WTC11 (cell line): ENCODE measurements around the gene CALHM1.

Experiments used
- CBFB ChIP-seq: sonication (generic); formaldehyde crosslinking; IDR thresholded peaks from 2 replicates; pipeline ENCODE4 v1.8.1; 2022; ENCODE audit warnings: mild to moderate bottlenecking, low read depth, missing genetic modification reagents
- CTCF ChIP-seq: fragments of 200-600 bp; IDR thresholded peaks from 2 replicates; pipeline ENCODE4 v1.8.0; 2022; ENCODE audit warnings: antibody characterized with exemption
- E2F5 ChIP-seq: sonication (generic); formaldehyde crosslinking; IDR thresholded peaks from 2 replicates; pipeline ENCODE4 v1.8.1; 2022; ENCODE audit warnings: mild to moderate bottlenecking, moderate library complexity, missing genetic modification reagents
- FOXK1 ChIP-seq: sonication (generic); formaldehyde crosslinking; IDR thresholded peaks from 2 replicates; pipeline ENCODE4 v1.8.0; 2022; ENCODE audit warnings: mild to moderate bottlenecking, moderate library complexity, missing genetic modification reagents
- FOXP4 ChIP-seq: sonication (generic); formaldehyde crosslinking; IDR thresholded peaks from 2 replicates; pipeline ENCODE4 v1.8.0; 2022; ENCODE audit warnings: mild to moderate bottlenecking, missing genetic modification reagents
- NFYB ChIP-seq: sonication (generic); formaldehyde crosslinking; conservative IDR thresholded peaks from 2 replicates; pipeline ENCODE4 v1.8.0; 2022; ENCODE audit warnings: low read depth, missing genetic modification reagents
- NR2C2 ChIP-seq: sonication (generic); formaldehyde crosslinking; IDR thresholded peaks from 2 replicates; pipeline ENCODE4 v1.8.0; 2022; ENCODE audit warnings: mild to moderate bottlenecking, missing genetic modification reagents
- SMAD3 ChIP-seq: sonication (generic); formaldehyde crosslinking; IDR thresholded peaks from 2 replicates; pipeline ENCODE4 v1.8.0; 2022; ENCODE audit warnings: missing genetic modification reagents, mild to moderate bottlenecking, borderline replicate concordance
- ZMAT4 ChIP-seq: fragments of 250-450 bp; sonication (Bioruptor Pico); IDR thresholded peaks from 2 replicates; pipeline ENCODE4 v1.9.0; 2021; ENCODE audit warnings: mild to moderate bottlenecking
- ZNF232 ChIP-seq: sonication (generic); formaldehyde crosslinking; IDR thresholded peaks from 2 replicates; pipeline ENCODE4 v1.8.0; 2022; ENCODE audit warnings: mild to moderate bottlenecking, missing genetic modification reagents
- TF ChIP-seq, protein P1 (sequence below): fragments of 250-450 bp; sonication (Bioruptor Pico); IDR thresholded peaks from 2 replicates; pipeline ENCODE4 v2.1.2; 2022; ENCODE audit warnings: mild to moderate bottlenecking, moderate library complexity
- TF ChIP-seq, protein P2 (sequence below): sonication (generic); formaldehyde crosslinking; IDR thresholded peaks from 2 replicates; pipeline ENCODE4 v1.8.1; 2023; ENCODE audit warnings: mild to moderate bottlenecking, missing genetic modification reagents, moderate library complexity
- TF ChIP-seq, protein P3 (sequence below): sonication (generic); formaldehyde crosslinking; IDR thresholded peaks from 2 replicates; pipeline ENCODE4 v1.8.1; 2023; ENCODE audit warnings: mild to moderate bottlenecking, missing genetic modification reagents
- TF ChIP-seq, protein P4 (sequence below): sonication (generic); formaldehyde crosslinking; IDR thresholded peaks from 2 replicates; pipeline ENCODE4 v1.8.1; 2022; ENCODE audit warnings: low read depth, missing genetic modification reagents, borderline replicate concordance

- no peak for TF ChIP-seq CBFB (CRISPR knock-in tag)
- no peak for TF ChIP-seq CTCF
- TF ChIP-seq SMAD3 (CRISPR knock-in tag): no peak
- TF ChIP-seq E2F5 (CRISPR knock-in tag): no peak
- TF ChIP-seq, protein P1, sequence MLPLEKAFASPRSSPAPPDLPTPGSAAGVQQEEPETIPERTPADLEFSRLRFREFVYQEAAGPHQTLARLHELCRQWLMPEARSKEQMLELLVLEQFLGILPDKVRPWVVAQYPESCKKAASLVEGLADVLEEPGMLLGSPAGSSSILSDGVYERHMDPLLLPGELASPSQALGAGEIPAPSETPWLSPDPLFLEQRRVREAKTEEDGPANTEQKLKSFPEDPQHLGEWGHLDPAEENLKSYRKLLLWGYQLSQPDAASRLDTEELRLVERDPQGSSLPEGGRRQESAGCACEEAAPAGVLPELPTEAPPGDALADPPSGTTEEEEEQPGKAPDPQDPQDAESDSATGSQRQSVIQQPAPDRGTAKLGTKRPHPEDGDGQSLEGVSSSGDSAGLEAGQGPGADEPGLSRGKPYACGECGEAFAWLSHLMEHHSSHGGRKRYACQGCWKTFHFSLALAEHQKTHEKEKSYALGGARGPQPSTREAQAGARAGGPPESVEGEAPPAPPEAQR: no peak
- no peak for TF ChIP-seq ZNF232 (CRISPR knock-in tag)
- no peak for TF ChIP-seq FOXP4 (CRISPR knock-in tag)
- TF ChIP-seq NR2C2 (CRISPR knock-in tag): no peak
- TF ChIP-seq, protein P2, sequence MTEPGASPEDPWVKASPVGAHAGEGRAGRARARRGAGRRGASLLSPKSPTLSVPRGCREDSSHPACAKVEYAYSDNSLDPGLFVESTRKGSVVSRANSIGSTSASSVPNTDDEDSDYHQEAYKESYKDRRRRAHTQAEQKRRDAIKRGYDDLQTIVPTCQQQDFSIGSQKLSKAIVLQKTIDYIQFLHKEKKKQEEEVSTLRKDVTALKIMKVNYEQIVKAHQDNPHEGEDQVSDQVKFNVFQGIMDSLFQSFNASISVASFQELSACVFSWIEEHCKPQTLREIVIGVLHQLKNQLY: no peak
- TF ChIP-seq ZMAT4 (CRISPR knock-in tag): no peak
- TF ChIP-seq, protein P3, sequence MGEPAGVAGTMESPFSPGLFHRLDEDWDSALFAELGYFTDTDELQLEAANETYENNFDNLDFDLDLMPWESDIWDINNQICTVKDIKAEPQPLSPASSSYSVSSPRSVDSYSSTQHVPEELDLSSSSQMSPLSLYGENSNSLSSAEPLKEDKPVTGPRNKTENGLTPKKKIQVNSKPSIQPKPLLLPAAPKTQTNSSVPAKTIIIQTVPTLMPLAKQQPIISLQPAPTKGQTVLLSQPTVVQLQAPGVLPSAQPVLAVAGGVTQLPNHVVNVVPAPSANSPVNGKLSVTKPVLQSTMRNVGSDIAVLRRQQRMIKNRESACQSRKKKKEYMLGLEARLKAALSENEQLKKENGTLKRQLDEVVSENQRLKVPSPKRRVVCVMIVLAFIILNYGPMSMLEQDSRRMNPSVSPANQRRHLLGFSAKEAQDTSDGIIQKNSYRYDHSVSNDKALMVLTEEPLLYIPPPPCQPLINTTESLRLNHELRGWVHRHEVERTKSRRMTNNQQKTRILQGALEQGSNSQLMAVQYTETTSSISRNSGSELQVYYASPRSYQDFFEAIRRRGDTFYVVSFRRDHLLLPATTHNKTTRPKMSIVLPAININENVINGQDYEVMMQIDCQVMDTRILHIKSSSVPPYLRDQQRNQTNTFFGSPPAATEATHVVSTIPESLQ (CRISPR knock-in tag): no peak
- TF ChIP-seq, protein P4, sequence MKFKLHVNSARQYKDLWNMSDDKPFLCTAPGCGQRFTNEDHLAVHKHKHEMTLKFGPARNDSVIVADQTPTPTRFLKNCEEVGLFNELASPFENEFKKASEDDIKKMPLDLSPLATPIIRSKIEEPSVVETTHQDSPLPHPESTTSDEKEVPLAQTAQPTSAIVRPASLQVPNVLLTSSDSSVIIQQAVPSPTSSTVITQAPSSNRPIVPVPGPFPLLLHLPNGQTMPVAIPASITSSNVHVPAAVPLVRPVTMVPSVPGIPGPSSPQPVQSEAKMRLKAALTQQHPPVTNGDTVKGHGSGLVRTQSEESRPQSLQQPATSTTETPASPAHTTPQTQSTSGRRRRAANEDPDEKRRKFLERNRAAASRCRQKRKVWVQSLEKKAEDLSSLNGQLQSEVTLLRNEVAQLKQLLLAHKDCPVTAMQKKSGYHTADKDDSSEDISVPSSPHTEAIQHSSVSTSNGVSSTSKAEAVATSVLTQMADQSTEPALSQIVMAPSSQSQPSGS (CRISPR knock-in tag): no peak
- no peak for TF ChIP-seq NFYB (CRISPR knock-in tag)
- TF ChIP-seq FOXK1 (CRISPR knock-in tag): no peak
These were observed 45.6 kb upstream of the CALHM1 start for GRCh38 chr10:103504181-103504783.
